OCI-LY7 (cell line): ENCODE results near the gene ERBB2. TPM values are rescaled to one million over a fixed set of nuclear protein-coding genes. Genes with fewer than 3 reads are reported as not detected.

ENCODE experiments used
- BruUV-seq: library from RNA; stranded (reverse); fragments of 400-500 nt; replicated peaks from 2 replicates; lab custom pipeline; 2021; lab: Mats Ljungman, UMichigan
- CTCF ChIA-PET: fragments of 300-600 bp; sonication (Branson Sonifier 250); formaldehyde crosslinking; loops from one replicate; lab custom pipeline; 2022; ENCODE audit warnings: antibody characterized with exemption; ENCODE audit not compliant: unreplicated experiment; lab: Charles Lee
- POLR2A ChIA-PET: fragments of 300-600 bp; sonication (Branson Sonifier 250); formaldehyde crosslinking; loops from one replicate; lab custom pipeline; 2022; ENCODE audit warnings: antibody characterized with exemption; lab: Charles Lee
- DNase-seq: peaks from one replicate; pipeline ENCODE4 v3.0.0-alpha.2; 2015; ENCODE audit warnings: low spot score
- H2AFZ ChIP-seq: fragments of 200-600 bp; sonication (generic), shearing (Covaris generic); 2 replicates; pipeline ENCODE4 v1.6.1; 2014; ENCODE audit warnings: mild to moderate bottlenecking, antibody characterized with exemption, low read length, moderate library complexity
- H3K27ac ChIP-seq: fragments of 200-600 bp; sonication (generic); 2 replicates; pipeline ENCODE4 v1.5.1; 2014; ENCODE audit warnings: mixed run types, low read depth, mild to moderate bottlenecking, moderate library complexity, low read length, inconsistent platforms; ENCODE audit not compliant: poor library complexity, severe bottlenecking
- H3K36me3 ChIP-seq: fragments of 200-600 bp; sonication (generic); 2 replicates; pipeline ENCODE4 v1.6.1; 2014; ENCODE audit warnings: mild to moderate bottlenecking, antibody characterized with exemption, low read length, moderate library complexity, mixed read lengths; ENCODE audit not compliant: insufficient read depth
- H3K4me1 ChIP-seq: fragments of 200-600 bp; sonication (generic); 2 replicates; pipeline ENCODE4 v1.5.1; 2014; ENCODE audit warnings: mild to moderate bottlenecking, low read length; ENCODE audit not compliant: insufficient read depth, poor library complexity, severe bottlenecking
- H3K4me2 ChIP-seq: fragments of 200-600 bp; sonication (generic); 2 replicates; pipeline ENCODE4 v1.6.1; 2014; ENCODE audit warnings: mild to moderate bottlenecking, low read length
- H3K4me3 ChIP-seq: fragments of 200-600 bp; sonication (generic); 2 replicates; pipeline ENCODE4 v1.5.1; 2014; ENCODE audit warnings: mild to moderate bottlenecking, low read depth, low read length; ENCODE audit not compliant: poor library complexity, severe bottlenecking
- H3K79me2 ChIP-seq: fragments of 200-600 bp; sonication (generic); 2 replicates; pipeline ENCODE4 v1.6.1; 2016; ENCODE audit warnings: low read depth, mild to moderate bottlenecking, low read length, moderate library complexity, mixed read lengths; ENCODE audit not compliant: insufficient read depth
- H3K9me2 ChIP-seq: fragments of 200-600 bp; sonication (generic); 2 replicates; pipeline ENCODE4 v1.6.1; 2016; ENCODE audit warnings: mild to moderate bottlenecking, low read length, mixed read lengths; ENCODE audit not compliant: insufficient read depth
- H3K9me3 ChIP-seq: fragments of 200-600 bp; sonication (generic); 2 replicates; pipeline ENCODE4 v1.6.1; 2014; ENCODE audit warnings: mild to moderate bottlenecking, mixed run types, low read length, mixed read lengths
- H4K20me1 ChIP-seq: fragments of 200-600 bp; sonication (generic); 2 replicates; pipeline ENCODE4 v1.6.1; 2014; ENCODE audit warnings: mild to moderate bottlenecking, antibody characterized with exemption, low read length, moderate library complexity, mixed read lengths; ENCODE audit not compliant: insufficient read depth
- CTCF ChIP-seq: fragments of 200-600 bp; sonication (generic); conservative IDR thresholded peaks from 2 replicates; pipeline ENCODE4 v1.5.1; 2014; ENCODE audit warnings: mild to moderate bottlenecking, antibody characterized with exemption, low read length, moderate library complexity, mixed read lengths
- EZH2phosphoT487 ChIP-seq: fragments of 200-600 bp; sonication (generic); IDR thresholded peaks from 2 replicates; pipeline ENCODE4 v1.6.1; 2018; ENCODE audit warnings: low read depth, borderline replicate concordance, mild to moderate bottlenecking, mixed run types, antibody characterized with exemption, low read length, moderate library complexity, mixed read lengths
- intact Hi-C: fragments of 100-400 bp; cut with micrococcal nuclease; formaldehyde crosslinking; loops from one replicate; pipeline ENCODE4 v1.10.0; 2022; ENCODE audit not compliant: unreplicated experiment
- total RNA-seq, 2 experiments: library from RNA; depleted of rRNA in 1 of 2; stranded (reverse); fragments of >200 nt in 1 of 2; shearing (Covaris generic) in 1 of 2; gene quantifications; 2 replicates each; pipeline ENCODE4 v1.2.3, GENCODE V29; 2014 to 2022

ERBB2 gene
- total RNA-seq, 2 experiments from 2014 or later = 6.5 to 11.4 TPM

GRCh38 chr17:39737760-39738567 lies 38.1 kb downstream of the ERBB2 start, which contains the start of gene GRB7:
Gene GRB7, plus strand, starts transcription at chr17:39737938. Its CDS starts 4,364 bp downstream, at chr17:39742302.
- intact Hi-C loops = no loop called here
- H3K4me1 ChIP-seq = peaks cover 32% of the 10 kb centered on the region
- H3K4me2 ChIP-seq = peak within 1 kb of the TSS; percentile 34
- no peak for DNase-seq
- ChIA-PET POLR2A (no interaction called here), CTCF (no interaction called here)
- H3K79me2 ChIP-seq = no peaks in the 10 kb centered on the region
- TF ChIP-seq EZH2phosphoT487 = no peak
- TF ChIP-seq CTCF = no peak
- H3K9me2 ChIP-seq = no peaks in the 10 kb centered on the region
- no peaks in the 10 kb centered on the region for H3K9me3 ChIP-seq
- no peak within 1 kb of the TSS for H3K27ac ChIP-seq
- no TSS peak for BruUV-seq
- H3K36me3 ChIP-seq = no peaks in the 10 kb centered on the region
- peak within 1 kb of the TSS; percentile 37; the same call in 1 of the 2 replicates for H2AFZ ChIP-seq
- H4K20me1 ChIP-seq = no peaks in the 10 kb centered on the region
- H3K4me3 ChIP-seq = no peak within 1 kb of the TSS

- ChIA-PET CTCF (no interaction called here), POLR2A (no interaction called here)
- Histone ChIP-seq H3K27ac (no peak overlapping the region), H3K4me1 (peaks cover 32% of the 10 kb centered on the region), H4K20me1 (no peaks in the 10 kb centered on the region), H3K4me3 (no peak overlapping the region), H3K9me3 (no peaks in the 10 kb centered on the region), H3K9me2 (no peaks in the 10 kb centered on the region), H3K79me2 (no peaks in the 10 kb centered on the region), H3K36me3 (no peaks in the 10 kb centered on the region), H2AFZ (peak overlapping the region; percentile 37; the same call in 1 of the 2 replicates), H3K4me2 (peak overlapping the region; percentile 34)
- intact Hi-C loops = no loop called here
- no TSS peak for BruUV-seq
- DNase-seq = no peak
- TF ChIP-seq EZH2phosphoT487 (no peak), CTCF (no peak)
These were observed 38.7 kb downstream of the ERBB2 start for GRCh38 chr17:39738568-39738901.
